ENCODE measurements around the gene PLTP. TPM values are rescaled to one million over a fixed set of nuclear protein-coding genes. Genes with fewer than 3 reads are reported as not detected.

The PLTP gene
- total RNA-seq, 3 donors from 2014 or later (not counting 1 experiment from before 2014, with no cell fraction given): 0.63 to 3.5 (median 3.2) TPM

- 92% methylated on average over 29 of the region's 29 CpGs for WGBS (ENCODE audit: insufficient coverage)
- H3K4me1 Mint-ChIP-seq: peaks cover 36 to 62% of the 10 kb centered on the region in 2 donors
- intact Hi-C loops (cut with micrococcal nuclease): no loop called here
- peaks cover 53% of the 10 kb centered on the region for H3K4me1 ChIP-seq (ENCODE audit: control insufficient read depth, insufficient read depth, low read length)
- H3K27ac Mint-ChIP-seq: peak overlapping the region; percentile 90 to 97
- H3K27me3 Mint-ChIP-seq (ENCODE audit: low read depth in 2 of 2): no peaks in the 10 kb centered on the region
- DNase-seq: peak in 1 of 2 donors; percentile 25
- peak overlapping the region; percentile 87 for H3K27ac ChIP-seq (ENCODE audit: low read length)
- H3K36me3 ChIP-seq (ENCODE audit: control insufficient read depth, insufficient read depth, low read length): peaks cover 93% of the 10 kb centered on the region
- ATAC-seq: no peak
- H3K9me3 ChIP-seq (ENCODE audit: control insufficient read depth, insufficient read depth, low read length): no peaks in the 10 kb centered on the region
- H3K9me3 Mint-ChIP-seq: no peaks in the 10 kb centered on the region
- H3K27me3 ChIP-seq (ENCODE audit: control insufficient read depth, insufficient read depth, low read length): no peaks in the 10 kb centered on the region
- H3K4me3 Mint-ChIP-seq: no peak overlapping the region
- H3K4me3 ChIP-seq (ENCODE audit: low read length): no peak overlapping the region
- no peak for TF ChIP-seq CTCF (IDR thresholded peaks at IDR 0.05)
- H3K36me3 Mint-ChIP-seq: peaks cover 8% of the 10 kb centered on the region
Measured at GRCh38 chr20:45947110-45947866, 35.3 kb upstream of the PLTP start.

- 63% methylated on average over 20 of the region's 20 CpGs for WGBS (ENCODE audit: insufficient coverage)
- Mint-ChIP-seq H3K27ac (peak overlapping the region; percentile 90 to 97), H3K4me1 (peaks cover 36 to 62% of the 10 kb centered on the region in 2 donors), H3K27me3 (ENCODE audit: low read depth in 2 of 2) (no peaks in the 10 kb centered on the region), H3K9me3 (no peaks in the 10 kb centered on the region), H3K36me3 (peaks cover 8% of the 10 kb centered on the region), H3K4me3 (peak overlapping the region; percentile 72)
- intact Hi-C loops (cut with micrococcal nuclease): loop anchor here (1.0 kb wide), 3 partner anchors 26 to 89 kb away; partner anchors contain the start of genes ACOT8, ZNF335 and ZSWIM3
- ATAC-seq (peak; percentile 65 to 78 (median 75)), DNase-seq (peak; percentile 74 to 85)
- Histone ChIP-seq H3K36me3 (ENCODE audit: control insufficient read depth, insufficient read depth, low read length) (peaks cover 85% of the 10 kb centered on the region), H3K9me3 (ENCODE audit: control insufficient read depth, insufficient read depth, low read length) (no peaks in the 10 kb centered on the region), H3K27ac (ENCODE audit: low read length) (peak overlapping the region; percentile 87), H3K27me3 (ENCODE audit: control insufficient read depth, insufficient read depth, low read length) (no peaks in the 10 kb centered on the region), H3K4me3 (ENCODE audit: low read length) (no peak overlapping the region), H3K4me1 (ENCODE audit: control insufficient read depth, insufficient read depth, low read length) (peaks cover 47% of the 10 kb centered on the region)
- no peak for TF ChIP-seq CTCF (IDR thresholded peaks at IDR 0.05)
Measured at GRCh38 chr20:45946149-45946970, 34.4 kb upstream of the PLTP start.

- peaks cover 88% of the 10 kb centered on the region for H3K36me3 ChIP-seq (ENCODE audit: control insufficient read depth, insufficient read depth, low read length)
- H3K4me3 ChIP-seq (ENCODE audit: low read length): no peak overlapping the region
- TF ChIP-seq CTCF (IDR thresholded peaks at IDR 0.05): no peak
- peak overlapping the region; percentile 72 for H3K4me3 Mint-ChIP-seq
- WGBS (ENCODE audit: insufficient coverage): 60% methylated on average over 13 of the region's 13 CpGs
- no peaks in the 10 kb centered on the region for H3K9me3 Mint-ChIP-seq
- intact Hi-C loops (cut with micrococcal nuclease): loop anchor here (1.0 kb wide), 3 partner anchors 27 to 88 kb away; partner anchors contain the start of genes ACOT8, ZNF335 and ZSWIM3
- H3K4me1 Mint-ChIP-seq: peaks cover 36 to 62% of the 10 kb centered on the region in 2 donors
- no peaks in the 10 kb centered on the region for H3K27me3 Mint-ChIP-seq (ENCODE audit: low read depth in 2 of 2)
- H3K27me3 ChIP-seq (ENCODE audit: control insufficient read depth, insufficient read depth, low read length): no peaks in the 10 kb centered on the region
- DNase-seq (peak; percentile 23 to 38), ATAC-seq (peak; percentile 11 to 25 (median 17))
- peaks cover 8% of the 10 kb centered on the region for H3K36me3 Mint-ChIP-seq
- H3K9me3 ChIP-seq (ENCODE audit: control insufficient read depth, insufficient read depth, low read length): no peaks in the 10 kb centered on the region
- H3K27ac Mint-ChIP-seq: peak overlapping the region; percentile 90 to 97
- peaks cover 47% of the 10 kb centered on the region for H3K4me1 ChIP-seq (ENCODE audit: control insufficient read depth, insufficient read depth, low read length)
- H3K27ac ChIP-seq (ENCODE audit: low read length): peak overlapping the region; percentile 87
Measured at GRCh38 chr20:45945678-45946148, 33.8 kb upstream of the PLTP start.

Data from natural killer cell (primary cell).